Breast epithelium (tissue), 3 donors: ENCODE data around the gene BAIAP3.

ENCODE experiments used
- POLR2A ChIP-seq: fragments of 450-650 bp; IDR thresholded peaks from one replicate; pipeline ENCODE4 v1.6.1; 2016; ENCODE audit warnings: antibody characterized with exemption, mild to moderate bottlenecking, moderate library complexity
- POLR2AphosphoS5 ChIP-seq, 3 donors: sonication (generic); formaldehyde crosslinking; IDR thresholded peaks; one replicate each; pipeline ENCODE4 v1.6.1; 2017; ENCODE audit warnings: antibody characterized with exemption in 3 of 3
- TF ChIP-seq, protein P1 (sequence below), 3 donors: fragments of 450-650 bp; IDR thresholded peaks; one replicate each; pipeline ENCODE4 v1.5.1; 2016 to 2017; ENCODE audit warnings: antibody characterized with exemption in 3 of 3, mild to moderate bottlenecking in 3 of 3, moderate library complexity in 3 of 3

- no peak for TF ChIP-seq POLR2A
- TF ChIP-seq, protein P1, sequence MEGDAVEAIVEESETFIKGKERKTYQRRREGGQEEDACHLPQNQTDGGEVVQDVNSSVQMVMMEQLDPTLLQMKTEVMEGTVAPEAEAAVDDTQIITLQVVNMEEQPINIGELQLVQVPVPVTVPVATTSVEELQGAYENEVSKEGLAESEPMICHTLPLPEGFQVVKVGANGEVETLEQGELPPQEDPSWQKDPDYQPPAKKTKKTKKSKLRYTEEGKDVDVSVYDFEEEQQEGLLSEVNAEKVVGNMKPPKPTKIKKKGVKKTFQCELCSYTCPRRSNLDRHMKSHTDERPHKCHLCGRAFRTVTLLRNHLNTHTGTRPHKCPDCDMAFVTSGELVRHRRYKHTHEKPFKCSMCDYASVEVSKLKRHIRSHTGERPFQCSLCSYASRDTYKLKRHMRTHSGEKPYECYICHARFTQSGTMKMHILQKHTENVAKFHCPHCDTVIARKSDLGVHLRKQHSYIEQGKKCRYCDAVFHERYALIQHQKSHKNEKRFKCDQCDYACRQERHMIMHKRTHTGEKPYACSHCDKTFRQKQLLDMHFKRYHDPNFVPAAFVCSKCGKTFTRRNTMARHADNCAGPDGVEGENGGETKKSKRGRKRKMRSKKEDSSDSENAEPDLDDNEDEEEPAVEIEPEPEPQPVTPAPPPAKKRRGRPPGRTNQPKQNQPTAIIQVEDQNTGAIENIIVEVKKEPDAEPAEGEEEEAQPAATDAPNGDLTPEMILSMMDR (IDR thresholded peaks at IDR 0.05) = no peak
- TF ChIP-seq POLR2AphosphoS5 (IDR thresholded peaks at IDR 0.05) = no peak
Observed at GRCh38 chr16:1334739-1335138, 1.3 kb downstream of the BAIAP3 start.
